HG03066 (cell line): ENCODE results near the gene FOXP3.

Experiments used
- ATAC-seq: cut with Tn5 transposase; IDR thresholded peaks from one replicate; pipeline ENCODE4 v1.9.1; 2021; ENCODE audit warnings: low read depth; ENCODE audit not compliant: unreplicated experiment

FOXP3 gene

GRCh38 chrX:49227726-49228125, 36.8 kb downstream of the FOXP3 start:
- ATAC-seq, result no peak

DNA sequence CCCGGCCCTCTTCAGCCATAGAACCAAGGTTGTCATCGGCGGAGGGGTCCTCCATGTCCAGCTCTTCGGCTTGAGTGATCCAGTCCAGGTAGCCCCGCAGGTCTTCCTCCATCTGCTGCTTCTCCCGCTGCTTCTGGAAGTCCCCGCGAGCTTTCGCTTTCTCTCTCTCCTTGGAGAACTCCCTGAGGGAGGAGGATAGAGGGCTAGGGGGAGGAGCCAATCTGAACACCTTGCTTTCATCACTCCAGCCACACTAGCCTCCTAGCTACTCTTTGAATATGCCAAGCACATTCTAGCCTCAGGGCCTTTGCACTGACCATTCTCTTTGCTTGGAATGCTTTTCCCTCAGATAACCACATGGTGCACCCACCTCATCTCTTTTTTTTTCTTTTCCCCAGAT, 37.6 kb downstream of the FOXP3 start:
- no peak for ATAC-seq

DNA sequence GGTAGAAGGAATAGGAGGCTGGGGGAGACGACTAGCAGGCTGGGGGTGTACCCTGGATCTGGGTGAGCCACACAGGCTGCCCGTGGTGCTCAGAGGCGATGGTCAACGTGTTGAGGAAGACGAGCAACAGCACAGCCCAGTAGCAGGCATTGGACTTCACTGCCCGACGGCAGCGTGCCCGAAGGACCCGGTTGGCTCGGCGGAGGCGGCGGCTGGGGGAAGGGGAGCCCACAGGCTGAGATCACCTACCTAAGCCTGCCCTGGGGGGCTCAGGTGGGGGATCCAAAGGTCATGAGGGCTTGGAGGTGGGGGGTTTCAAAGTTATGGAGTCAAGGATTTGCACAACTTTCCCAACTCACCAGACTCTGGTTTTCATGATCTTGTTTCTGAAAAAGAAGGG, 38.7 kb downstream of the FOXP3 start:
- no peak for ATAC-seq

- no peak for ATAC-seq
These were observed 42.6 kb downstream of the FOXP3 start for GRCh38 chrX:49221868-49222267.

DNA sequence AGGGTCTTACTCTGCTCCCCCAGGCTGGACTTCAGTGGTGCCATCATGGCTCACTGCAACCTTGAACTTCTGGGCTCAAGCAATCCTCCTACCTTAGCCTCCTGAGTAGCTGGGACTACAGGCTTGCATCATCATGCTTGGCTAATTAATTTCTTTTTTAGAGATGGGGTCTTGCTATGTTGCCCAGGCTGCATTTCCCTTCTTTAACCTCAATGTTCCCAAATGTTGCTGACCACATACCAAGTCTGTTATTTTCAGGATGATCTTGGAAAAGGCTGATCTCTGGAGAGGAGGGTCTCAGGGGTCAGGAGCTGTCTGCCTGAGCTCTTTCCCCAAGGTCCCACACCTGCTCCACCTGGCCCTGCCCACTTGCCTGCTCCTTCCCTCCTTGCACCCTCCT, 44.4 kb downstream of the FOXP3 start:
- no peak for ATAC-seq

GRCh38 chrX:49214996-49215526, 49.4 kb downstream of the FOXP3 start:
- ATAC-seq, result no peak

DNA sequence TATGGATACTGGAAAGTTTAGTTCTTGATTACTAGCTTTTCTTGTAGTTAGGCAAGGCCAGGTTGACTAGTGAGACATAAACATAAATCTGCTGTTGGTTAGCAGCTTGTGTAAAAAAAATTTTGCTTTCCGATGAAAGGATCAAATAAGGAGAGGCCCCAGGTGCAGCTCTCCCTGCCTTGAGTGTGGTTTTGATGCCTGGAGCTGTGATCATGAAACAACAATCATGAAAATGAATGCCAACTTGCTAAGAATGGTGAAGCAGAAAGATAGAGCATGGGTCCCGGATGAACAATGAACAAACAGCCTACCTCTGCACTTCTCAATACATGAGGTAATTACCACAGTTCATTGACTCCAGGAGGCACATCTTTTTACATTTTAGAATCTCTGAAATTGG, 50.1 kb downstream of the FOXP3 start:
- no peak for ATAC-seq

GRCh38 chrX:49212861-49213260, 51.6 kb downstream of the FOXP3 start:
- ATAC-seq, result no peak

DNA sequence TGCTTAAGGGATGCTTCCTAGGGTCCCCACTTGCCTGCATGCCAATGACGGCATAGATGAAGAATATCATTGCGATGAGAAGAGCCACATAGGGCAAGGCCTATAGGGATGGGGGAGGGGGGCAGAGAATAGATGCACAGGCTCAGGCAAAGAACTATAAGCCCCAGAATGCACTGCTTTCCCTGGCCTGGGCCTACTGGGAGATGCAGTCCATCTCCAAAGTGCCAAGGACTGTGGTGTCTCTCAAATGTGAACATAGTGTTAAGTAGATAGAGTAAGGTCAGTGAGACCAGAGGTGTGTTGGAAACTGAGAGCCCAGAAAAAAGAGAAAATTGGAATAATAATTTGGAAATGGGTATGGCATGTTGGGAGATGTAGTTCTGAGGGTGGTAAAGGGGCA, 52.3 kb downstream of the FOXP3 start:
- no peak for ATAC-seq

- ATAC-seq, result no peak
These were observed 53.4 kb downstream of the FOXP3 start for GRCh38 chrX:49211074-49211473.

GRCh38 chrX:49210406-49210805, 54.1 kb downstream of the FOXP3 start:
- ATAC-seq, result no peak

GRCh38 chrX:49209434-49210251, 54.9 kb downstream of the FOXP3 start:
- no peak for ATAC-seq

GRCh38 chrX:49208399-49208798, 56.1 kb downstream of the FOXP3 start:
- ATAC-seq, result no peak

- ATAC-seq, result no peak
These were observed 58.0 kb downstream of the FOXP3 start for GRCh38 chrX:49206543-49206942.

GRCh38 chrX:49205443-49205842, 59.1 kb downstream of the FOXP3 start:
- no peak for ATAC-seq

GRCh38 chrX:49204709-49205108, 59.8 kb downstream of the FOXP3 start:
- ATAC-seq, result no peak

DNA sequence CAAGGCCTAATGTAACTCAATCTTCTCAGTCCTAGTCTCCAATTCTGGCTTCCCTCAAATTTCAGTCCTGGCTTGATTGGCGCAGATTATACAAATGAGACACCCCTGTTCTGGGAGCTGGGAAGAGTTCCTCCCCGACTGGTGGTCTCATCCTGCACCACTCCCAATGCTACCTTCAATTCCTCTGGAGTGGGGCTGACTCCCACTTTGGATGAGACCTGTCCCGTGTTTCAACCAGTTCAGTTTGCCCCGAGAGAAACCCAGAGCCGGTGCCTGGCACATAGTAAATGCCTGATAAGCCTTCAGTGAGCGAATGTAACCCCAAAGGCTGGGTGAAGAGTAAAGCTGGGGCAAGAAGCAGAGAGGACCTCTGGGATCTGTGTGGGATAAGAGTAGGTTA, 60.5 kb downstream of the FOXP3 start:
- ATAC-seq, result no peak

DNA sequence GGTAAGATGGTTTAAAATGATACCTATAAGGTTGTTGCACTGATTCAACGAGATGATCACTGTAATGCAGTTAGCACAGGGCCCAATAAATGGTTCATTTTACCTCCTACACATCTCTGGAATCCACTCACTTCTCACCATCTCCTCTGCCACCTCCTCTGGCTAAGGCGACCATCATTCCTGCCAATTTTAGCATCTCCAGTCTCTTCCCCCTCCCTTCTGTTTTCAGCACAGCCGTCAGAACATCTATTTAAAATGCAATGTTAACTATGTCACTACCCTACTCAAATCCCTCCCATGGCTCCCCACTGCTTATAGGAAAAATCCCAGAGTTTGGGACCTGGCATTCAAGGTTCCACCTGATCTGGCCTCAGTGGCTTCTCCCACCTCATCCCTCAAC, 61.0 kb downstream of the FOXP3 start:
- no peak for ATAC-seq

GRCh38 chrX:49202022-49202421, 62.5 kb downstream of the FOXP3 start:
- no peak for ATAC-seq
